GM18526 (cell line): ENCODE data around the gene MPDZ.

Experiments used
- POLR2A ChIP-seq: IDR thresholded peaks from 3 replicates; pipeline ENCODE4 v1.6.1; 2011; ENCODE audit not compliant: insufficient read length; ENCODE audit errors: extremely low read depth

MPDZ gene

GRCh38 chr9:13140843-13141592 is 138.5 kb downstream of the MPDZ start:
- no peak for TF ChIP-seq POLR2A

GRCh38 chr9:13139641-13140171 is 139.8 kb downstream of the MPDZ start:
- no peak for TF ChIP-seq POLR2A

GRCh38 chr9:13137426-13137825 is 142.1 kb downstream of the MPDZ start:
- no peak for TF ChIP-seq POLR2A

GRCh38 chr9:13131991-13132390 is 147.5 kb downstream of the MPDZ start:
- TF ChIP-seq POLR2A = no peak

- TF ChIP-seq POLR2A = no peak
Observed at GRCh38 chr9:13131416-13131815, 148.1 kb downstream of the MPDZ start.

GRCh38 chr9:13128266-13128860 is 151.1 kb downstream of the MPDZ start:
- TF ChIP-seq POLR2A = no peak

- TF ChIP-seq POLR2A = no peak
Observed at GRCh38 chr9:13127131-13127530, 152.4 kb downstream of the MPDZ start.

- no peak for TF ChIP-seq POLR2A
Observed at GRCh38 chr9:13125261-13125660, 154.2 kb downstream of the MPDZ start.

- TF ChIP-seq POLR2A = no peak
Observed at GRCh38 chr9:13122756-13123369, 156.6 kb downstream of the MPDZ start.

GRCh38 chr9:13118313-13118712 is 161.2 kb downstream of the MPDZ start:
- no peak for TF ChIP-seq POLR2A

GRCh38 chr9:13116292-13116691 is 163.2 kb downstream of the MPDZ start:
- no peak for TF ChIP-seq POLR2A

GRCh38 chr9:13113751-13114150 is 165.7 kb downstream of the MPDZ start:
- TF ChIP-seq POLR2A = no peak

GRCh38 chr9:13113216-13113615 is 166.3 kb downstream of the MPDZ start:
- no peak for TF ChIP-seq POLR2A

GRCh38 chr9:13111778-13112177 is 167.7 kb downstream of the MPDZ start:
- TF ChIP-seq POLR2A = no peak

- no peak for TF ChIP-seq POLR2A
Observed at GRCh38 chr9:13110766-13111417, 168.6 kb downstream of the MPDZ start.

GRCh38 chr9:13109781-13110180 is 169.7 kb downstream of the MPDZ start:
- TF ChIP-seq POLR2A = no peak
